HG02588 (cell line): ENCODE measurements around the gene NOG.

ENCODE experiments used
- ATAC-seq: cut with Tn5 transposase; IDR thresholded peaks from one replicate; pipeline ENCODE4 v1.9.1; 2021; ENCODE audit warnings: mild to moderate bottlenecking, moderate library complexity; ENCODE audit not compliant: unreplicated experiment

NOG gene

DNA sequence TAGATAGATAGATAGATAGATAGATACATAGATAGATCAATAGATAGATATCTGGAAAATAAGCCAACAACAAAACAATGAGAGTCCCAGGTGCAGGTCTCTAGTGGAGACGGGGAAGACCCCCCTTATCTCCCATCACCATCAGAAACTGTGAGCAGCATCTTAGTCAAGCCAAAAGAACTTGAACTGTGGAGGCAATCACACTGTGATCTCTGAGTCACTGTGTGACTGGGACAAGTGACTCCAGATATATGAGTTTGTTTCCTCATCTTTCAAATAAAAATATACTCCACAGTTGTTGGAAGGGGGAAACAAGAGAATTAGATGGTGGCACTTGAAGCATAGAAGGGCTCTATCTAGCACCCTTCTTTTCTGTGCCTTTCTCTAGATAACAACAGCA lies 42.1 kb downstream of the NOG start:
- no peak for ATAC-seq

- no peak for ATAC-seq
Observed at GRCh38 chr17:56636265-56636664, 42.8 kb downstream of the NOG start.

DNA sequence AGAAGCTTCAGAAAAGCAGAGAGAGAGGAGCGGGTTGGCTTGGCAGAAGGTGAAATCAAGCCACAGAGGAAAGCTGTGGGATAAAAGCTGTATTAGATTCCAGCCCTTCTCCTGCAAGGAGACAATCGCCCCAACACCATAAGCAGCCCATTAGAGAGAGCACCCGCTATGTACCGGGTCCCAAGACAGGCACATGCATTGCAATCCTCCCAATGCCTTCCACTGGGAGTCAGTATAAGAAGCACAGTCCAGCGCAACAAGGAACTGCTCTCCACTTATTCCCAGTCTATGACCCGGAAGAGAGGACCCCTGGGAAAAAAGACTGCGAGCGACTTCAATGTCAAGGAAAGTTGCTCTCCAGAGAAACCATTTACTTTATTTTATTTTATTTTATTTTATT lies 43.8 kb downstream of the NOG start:
- no peak for ATAC-seq

DNA sequence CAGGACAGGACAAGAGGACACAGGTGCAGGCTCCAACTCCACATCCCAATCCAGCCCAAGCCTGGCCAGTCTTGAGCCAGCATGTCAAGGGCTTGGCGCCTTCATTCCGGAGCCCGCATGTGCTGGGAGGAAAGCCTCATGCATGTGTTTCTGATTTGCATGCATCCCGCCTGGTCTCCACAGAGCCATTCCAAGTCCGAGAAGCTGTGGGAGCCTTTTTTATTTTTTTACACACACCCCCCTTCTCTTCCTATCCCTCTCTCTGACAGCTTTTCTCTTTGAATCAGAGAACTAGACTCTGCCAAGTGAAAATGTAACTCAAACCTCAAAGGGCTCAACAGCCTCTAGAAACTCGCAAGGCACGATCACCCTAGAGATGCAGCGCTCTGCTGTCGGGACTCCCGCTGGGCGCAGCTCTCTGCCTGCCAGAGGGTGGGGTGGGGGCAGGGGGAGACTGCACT lies 45.1 kb downstream of the NOG start:
- ATAC-seq, result no peak

GRCh38 chr17:56639517-56639916 lies 46.0 kb downstream of the NOG start:
- no peak for ATAC-seq

- ATAC-seq, result no peak
Observed at GRCh38 chr17:56640116-56640515, 46.6 kb downstream of the NOG start.

DNA sequence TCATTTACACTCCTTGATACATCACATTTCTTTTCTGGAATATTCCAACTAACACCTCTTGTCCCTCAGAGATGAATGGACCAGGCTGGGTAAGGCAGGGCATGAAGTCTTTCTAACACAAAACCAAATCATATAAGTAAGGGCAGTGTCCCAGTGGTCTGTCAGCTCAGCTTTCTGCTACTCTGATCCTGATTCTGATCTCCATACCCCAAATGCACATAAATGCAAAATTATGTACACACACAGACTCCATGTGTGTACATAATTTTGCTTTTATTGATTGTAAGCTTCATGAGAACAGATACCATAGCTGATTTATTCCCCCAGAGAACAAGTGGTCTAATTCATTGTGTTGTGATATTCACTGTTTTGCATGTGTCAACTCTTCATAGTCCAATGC lies 47.9 kb downstream of the NOG start:
- no peak for ATAC-seq

GRCh38 chr17:56641894-56642293 lies 48.4 kb downstream of the NOG start:
- no peak for ATAC-seq

GRCh38 chr17:56642424-56642823 lies 48.9 kb downstream of the NOG start:
- ATAC-seq, result no peak
